HuH-7 (cell line): ENCODE data around the gene ELK3.

Experiments
- DNase-seq: peaks from one replicate; pipeline ENCODE4 v3.0.0; 2011; ENCODE audit warnings: low spot score

Gene ELK3

GRCh38 chr12:96234591-96235483, 40.7 kb downstream of the ELK3 start:
- DNase-seq = no peak

GRCh38 chr12:96235484-96235826, 41.3 kb downstream of the ELK3 start:
- DNase-seq = no peak

GRCh38 chr12:96236221-96236822, 42.1 kb downstream of the ELK3 start:
- no peak for DNase-seq

GRCh38 chr12:96237035-96237434, 42.9 kb downstream of the ELK3 start:
- DNase-seq = no peak

GRCh38 chr12:96237465-96238077, 43.4 kb downstream of the ELK3 start:
- no peak for DNase-seq

GRCh38 chr12:96238336-96239047, 44.3 kb downstream of the ELK3 start:
- DNase-seq = no peak

- DNase-seq = no peak
These were observed 45.8 kb downstream of the ELK3 start for GRCh38 chr12:96239711-96240635.

- no peak for DNase-seq
These were observed 46.5 kb downstream of the ELK3 start for GRCh38 chr12:96240656-96241055.

GRCh38 chr12:96241431-96241830, 47.3 kb downstream of the ELK3 start:
- DNase-seq = no peak

GRCh38 chr12:96241846-96242256, 47.7 kb downstream of the ELK3 start:
- no peak for DNase-seq

- no peak for DNase-seq
These were observed 48.4 kb downstream of the ELK3 start for GRCh38 chr12:96242597-96242996.

GRCh38 chr12:96244826-96245225, 50.7 kb downstream of the ELK3 start:
- DNase-seq = no peak

GRCh38 chr12:96246926-96247505, 52.8 kb downstream of the ELK3 start:
- no peak for DNase-seq

GRCh38 chr12:96247563-96247962, 53.4 kb downstream of the ELK3 start:
- DNase-seq = no peak

- no peak for DNase-seq
These were observed 54.2 kb downstream of the ELK3 start for GRCh38 chr12:96248136-96248931.

- no peak for DNase-seq
These were observed 55.3 kb downstream of the ELK3 start for GRCh38 chr12:96249196-96250118.

- no peak for DNase-seq
These were observed 56.0 kb downstream of the ELK3 start for GRCh38 chr12:96250119-96250685.

GRCh38 chr12:96255077-96255476, 60.9 kb downstream of the ELK3 start:
- DNase-seq = no peak
